A673 (cell line): ENCODE results near the gene PROM1.

ENCODE experiments used
- EZH2 ChIP-seq: fragments of 200-600 bp; sonication (generic); IDR thresholded peaks from 2 replicates; pipeline ENCODE4 v1.6.1; 2017; ENCODE audit warnings: borderline replicate concordance, low read depth, mild to moderate bottlenecking, mixed read lengths, antibody characterized with exemption, low read length; ENCODE audit not compliant: poor library complexity, severe bottlenecking
- TF ChIP-seq, protein P1 (sequence below): fragments of 300-800, 200-600 bp; sonication (generic); conservative IDR thresholded peaks from 2 replicates; pipeline ENCODE4 v1.5.1; 2017; ENCODE audit warnings: low read depth, mild to moderate bottlenecking, antibody characterized with exemption, low read length, moderate library complexity, mixed read lengths

GRCh38 chr4:15976456-15977447, 107.1 kb downstream of the PROM1 start:
- TF ChIP-seq, protein P1, sequence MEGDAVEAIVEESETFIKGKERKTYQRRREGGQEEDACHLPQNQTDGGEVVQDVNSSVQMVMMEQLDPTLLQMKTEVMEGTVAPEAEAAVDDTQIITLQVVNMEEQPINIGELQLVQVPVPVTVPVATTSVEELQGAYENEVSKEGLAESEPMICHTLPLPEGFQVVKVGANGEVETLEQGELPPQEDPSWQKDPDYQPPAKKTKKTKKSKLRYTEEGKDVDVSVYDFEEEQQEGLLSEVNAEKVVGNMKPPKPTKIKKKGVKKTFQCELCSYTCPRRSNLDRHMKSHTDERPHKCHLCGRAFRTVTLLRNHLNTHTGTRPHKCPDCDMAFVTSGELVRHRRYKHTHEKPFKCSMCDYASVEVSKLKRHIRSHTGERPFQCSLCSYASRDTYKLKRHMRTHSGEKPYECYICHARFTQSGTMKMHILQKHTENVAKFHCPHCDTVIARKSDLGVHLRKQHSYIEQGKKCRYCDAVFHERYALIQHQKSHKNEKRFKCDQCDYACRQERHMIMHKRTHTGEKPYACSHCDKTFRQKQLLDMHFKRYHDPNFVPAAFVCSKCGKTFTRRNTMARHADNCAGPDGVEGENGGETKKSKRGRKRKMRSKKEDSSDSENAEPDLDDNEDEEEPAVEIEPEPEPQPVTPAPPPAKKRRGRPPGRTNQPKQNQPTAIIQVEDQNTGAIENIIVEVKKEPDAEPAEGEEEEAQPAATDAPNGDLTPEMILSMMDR = peak; percentile 33; the same call in 1 of the 2 replicates
- no peak for TF ChIP-seq EZH2
